ENCODE results near the gene MORN1. TPM values are rescaled to one million over a fixed set of nuclear protein-coding genes. Genes with fewer than 3 reads are reported as not detected.
A peak's percentile ranks its signal among the peaks of the same experiment; 100 is the strongest.

The MORN1 gene
- total and polyA plus RNA-seq, 2 of the 8 experiments (the other 6 are each of a cell fraction or from before 2014, with no cell fraction given) = 5.0 to 9.1 TPM

GRCh38 chr1:2431103-2431502 lies 39.7 kb upstream of the MORN1 start:
- H2AFZ ChIP-seq (ENCODE audit: low read length) = no peak overlapping the region
- H4K5ac ChIP-seq (ENCODE audit: insufficient read length, low read depth, low read length) = no peak overlapping the region
- no peak overlapping the region for H2BK20ac ChIP-seq (ENCODE audit: low read length)
- H3K79me2 ChIP-seq (ENCODE audit: control insufficient read depth in 1 of 2, insufficient read depth in 2 of 2, low read length in 2 of 2) = no peaks in the 10 kb centered on the region
- no peaks in the 10 kb centered on the region for H3K27me3 ChIP-seq (replicated peaks in 1 of 4; ENCODE audit: control insufficient read depth in 3 of 4, extremely low read depth in 1 of 4, insufficient read depth in 3 of 4, low read length in 3 of 4)
- H2BK120ac ChIP-seq (replicated peaks; ENCODE audit: low read depth, low read length) = no peak overlapping the region
- ChIA-PET POLR2A (ENCODE audit: partially characterized antibody) (no interaction called here), CTCF (ENCODE audit: partially characterized antibody) (interaction anchor here (1.2 to 4.2 kb wide), 11 partner anchors 10 to 1173 kb away, joined by 3 to 48 read pairs (median 6); no protein-coding TSS in a partner anchor)
- H3K79me1 ChIP-seq (ENCODE audit: low read depth, low read length) = no peaks in the 10 kb centered on the region
- no peak overlapping the region for H3K23ac ChIP-seq (ENCODE audit: insufficient read length)
- H3K14ac ChIP-seq (ENCODE audit: insufficient read length) = no peak overlapping the region
- H3K27ac ChIP-seq (ENCODE audit: low read depth, low read length) = no peak overlapping the region
- peak overlapping the region; percentile 78 for H3K4ac ChIP-seq (replicated peaks; ENCODE audit: insufficient read length, low read depth, low read length)
- H3K9ac ChIP-seq (replicated peaks in 1 of 4; ENCODE audit: extremely low read depth in 1 of 4, low read depth in 3 of 4, low read length in 3 of 4) = no peak overlapping the region
- peak overlapping the region; percentile 65 for H4K91ac ChIP-seq (replicated peaks; ENCODE audit: insufficient read length, low read length)
- H3K4me3 ChIP-seq (ENCODE audit: extremely low read depth in 1 of 4, insufficient read depth in 2 of 4, low read depth in 3 of 4, low read length in 4 of 4) = no peak overlapping the region
- no peak overlapping the region for H4K8ac ChIP-seq (ENCODE audit: extremely low read depth, insufficient read depth, low read length)
- FAIRE-seq (no peak), DNase-seq (ENCODE audit: low read depth in 1 of 2, low spot score in 2 of 2) (no peak)
- H2AK5ac ChIP-seq (ENCODE audit: low read depth, low read length) = no peak overlapping the region
- H4K20me1 ChIP-seq (replicated peaks in 1 of 2; ENCODE audit: control insufficient read depth in 1 of 2, insufficient read depth in 2 of 2, low read length in 2 of 2) = peaks cover 0 to 1% of the 10 kb centered on the region in 2 experiments
- H3K9me3 ChIP-seq (ENCODE audit: insufficient read depth in 2 of 2, low read depth in 1 of 2, low read length in 1 of 2) = peaks cover 11 to 27% of the 10 kb centered on the region in 2 experiments; a peak in 3 of 4 replicates
- H2BK15ac ChIP-seq (ENCODE audit: low read length) = no peak overlapping the region
- H3K56ac ChIP-seq (replicated peaks; ENCODE audit: insufficient read length, low read depth, low read length) = no peak overlapping the region
- 84% methylated on average over 16 of the region's 16 CpGs; no CpG with 5 or more reads in 1 of the 2 experiments for WGBS, 2 experiments (ENCODE audit: extremely low coverage in 1 of 2, insufficient coverage in 1 of 2, insufficient read length in 1 of 2, insufficient replicate concordance in 2 of 2, low coverage in 1 of 2, low lambda C conversion rate in 2 of 2, missing lambda C conversion rate in 1 of 2)
- no peak overlapping the region for H3K4me2 ChIP-seq (ENCODE audit: insufficient read depth in 1 of 2, low read depth in 2 of 2, low read length in 2 of 2)
- no peaks in the 10 kb centered on the region for H3K23me2 ChIP-seq (ENCODE audit: low read depth, low read length)
- H3K4me1 ChIP-seq (replicated peaks in 1 of 4; ENCODE audit: control insufficient read depth in 3 of 4, insufficient read depth in 4 of 4, low read length in 3 of 4) = no peaks in the 10 kb centered on the region
- TF ChIP-seq CBX8 (IDR thresholded peaks at IDR 0.05; ENCODE audit: borderline replicate concordance, low read depth, low read length) (no peak), CHD2 (IDR thresholded peaks at IDR 0.05; ENCODE audit: low read length) (no peak), ASH2L (IDR thresholded peaks at IDR 0.05; ENCODE audit: low read length) (no peak), TAF1 (IDR thresholded peaks at IDR 0.05; ENCODE audit: low read depth, low read length) (no peak), EGR1 (IDR thresholded peaks at IDR 0.05; ENCODE audit: borderline replicate concordance, low read depth, low read length) (no peak), RNF2 (IDR thresholded peaks at IDR 0.05; ENCODE audit: borderline replicate concordance, low read depth, low read length, missing control alignments, poor library complexity, severe bottlenecking) (no peak), TCF12 (IDR thresholded peaks at IDR 0.05; ENCODE audit: low read depth, low read length) (no peak), POU5F1 (IDR thresholded peaks at IDR 0.05; ENCODE audit: low read depth, low read length) (no peak)
- TF ChIP-seq, protein P1, sequence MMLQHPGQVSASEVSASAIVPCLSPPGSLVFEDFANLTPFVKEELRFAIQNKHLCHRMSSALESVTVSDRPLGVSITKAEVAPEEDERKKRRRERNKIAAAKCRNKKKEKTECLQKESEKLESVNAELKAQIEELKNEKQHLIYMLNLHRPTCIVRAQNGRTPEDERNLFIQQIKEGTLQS (IDR thresholded peaks at IDR 0.05; ENCODE audit: insufficient read depth, low read depth, low read length) = no peak
- 0 out of 2 replicates have a peak overlapping the region, but pooled peaks have one; percentile 35 for H2BK5ac ChIP-seq (ENCODE audit: low read depth, low read length)
- H3K36me3 ChIP-seq (ENCODE audit: control insufficient read depth in 2 of 4, insufficient read depth in 4 of 4, low read length in 3 of 4) = no peaks in the 10 kb centered on the region
- H2BK12ac ChIP-seq (ENCODE audit: low read depth, low read length) = peak overlapping the region; percentile 50; the same call in 1 of the 2 replicates
- no peak overlapping the region for H3K18ac ChIP-seq (ENCODE audit: extremely low read depth, low read length)

Measured in H1 (cell line).